WTC11 (cell line): ENCODE measurements around the gene NUP210L.

Experiments used
- CREB1 ChIP-seq: sonication (generic); formaldehyde crosslinking; IDR thresholded peaks from 2 replicates; pipeline ENCODE4 v1.8.0; 2023; ENCODE audit warnings: mild to moderate bottlenecking, missing genetic modification reagents
- JUN ChIP-seq: sonication (generic); formaldehyde crosslinking; IDR thresholded peaks from 2 replicates; pipeline ENCODE4 v1.8.0; 2023; ENCODE audit warnings: mild to moderate bottlenecking, missing genetic modification reagents
- SP1 ChIP-seq: sonication (generic); formaldehyde crosslinking; conservative IDR thresholded peaks from 2 replicates; pipeline ENCODE4 v1.8.1; 2022; ENCODE audit warnings: missing genetic modification reagents
- TEAD1 ChIP-seq: sonication (generic); formaldehyde crosslinking; IDR thresholded peaks from 2 replicates; pipeline ENCODE4 v1.8.0; 2022; ENCODE audit warnings: mild to moderate bottlenecking, missing genetic modification reagents
- ZBTB21 ChIP-seq: sonication (generic); formaldehyde crosslinking; IDR thresholded peaks from 2 replicates; pipeline ENCODE4 v1.8.1; 2023; ENCODE audit warnings: mild to moderate bottlenecking, missing genetic modification reagents, borderline replicate concordance
- TF ChIP-seq, protein P1 (sequence below): sonication (generic); formaldehyde crosslinking; IDR thresholded peaks from 2 replicates; pipeline ENCODE4 v1.8.1; 2022; ENCODE audit warnings: low read depth, missing genetic modification reagents, borderline replicate concordance
- TF ChIP-seq, protein P2 (sequence below): sonication (generic); formaldehyde crosslinking; IDR thresholded peaks from 2 replicates; pipeline ENCODE4 v1.8.1; 2023; ENCODE audit warnings: mild to moderate bottlenecking, missing genetic modification reagents, moderate library complexity
- TF ChIP-seq, protein P3 (sequence below): fragments of 200-600 bp; IDR thresholded peaks from 2 replicates; pipeline ENCODE4 v1.8.0; 2022; ENCODE audit warnings: antibody characterized with exemption
- TF ChIP-seq, protein P4 (sequence below): sonication (generic); formaldehyde crosslinking; conservative IDR thresholded peaks from 2 replicates; pipeline ENCODE4 v1.8.1; 2022; ENCODE audit warnings: mild to moderate bottlenecking, missing genetic modification reagents
- TF ChIP-seq, protein P5 (sequence below): sonication (generic); formaldehyde crosslinking; IDR thresholded peaks from 2 replicates; pipeline ENCODE4 v1.8.0; 2022; ENCODE audit warnings: mild to moderate bottlenecking, missing genetic modification reagents
- TF ChIP-seq, protein P6 (sequence below): sonication (generic); formaldehyde crosslinking; IDR thresholded peaks from 2 replicates; pipeline ENCODE4 v1.8.1; 2022; ENCODE audit warnings: missing genetic modification reagents, borderline replicate concordance
- TF ChIP-seq, protein P7 (sequence below): fragments of 250-450 bp; sonication (Bioruptor Pico); IDR thresholded peaks from 2 replicates; pipeline ENCODE4 v2.1.2; 2022; ENCODE audit warnings: mild to moderate bottlenecking, moderate library complexity
- TF ChIP-seq, protein P8 (sequence below): sonication (generic); formaldehyde crosslinking; IDR thresholded peaks from 2 replicates; pipeline ENCODE4 v1.8.0; 2022; ENCODE audit warnings: mild to moderate bottlenecking, missing genetic modification reagents
- TF ChIP-seq, protein P9 (sequence below): sonication (generic); formaldehyde crosslinking; IDR thresholded peaks from 2 replicates; pipeline ENCODE4 v1.8.1; 2023; ENCODE audit warnings: mild to moderate bottlenecking, missing genetic modification reagents, moderate library complexity

DNA sequence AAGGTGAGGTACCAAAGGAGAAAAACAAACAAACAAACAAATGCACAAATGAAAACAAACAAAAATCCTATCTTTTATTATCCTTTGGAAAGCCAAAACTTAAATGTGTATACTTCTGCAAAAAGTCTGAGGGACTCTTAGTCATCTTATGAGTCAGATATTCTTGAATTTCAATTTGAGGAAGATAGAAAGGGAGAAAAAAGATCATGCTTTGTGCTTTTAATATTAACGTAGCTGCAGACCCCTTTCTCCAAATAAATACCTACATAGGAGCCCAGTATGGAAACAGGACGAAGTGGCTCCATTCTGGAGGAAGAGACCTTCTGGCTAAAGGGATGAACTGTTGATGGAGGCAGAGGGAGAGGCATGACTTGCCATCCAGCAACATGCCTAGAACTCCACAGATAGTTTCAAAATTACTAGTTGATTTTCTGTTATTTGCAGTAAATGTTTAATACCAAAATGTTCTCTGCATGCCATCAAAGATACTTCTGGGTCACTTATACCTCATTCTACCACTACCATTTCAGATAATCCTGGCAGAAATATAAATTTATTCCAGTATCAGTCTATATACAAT, 25.4 kb downstream of the NUP210L start:
- TF ChIP-seq, protein P1, sequence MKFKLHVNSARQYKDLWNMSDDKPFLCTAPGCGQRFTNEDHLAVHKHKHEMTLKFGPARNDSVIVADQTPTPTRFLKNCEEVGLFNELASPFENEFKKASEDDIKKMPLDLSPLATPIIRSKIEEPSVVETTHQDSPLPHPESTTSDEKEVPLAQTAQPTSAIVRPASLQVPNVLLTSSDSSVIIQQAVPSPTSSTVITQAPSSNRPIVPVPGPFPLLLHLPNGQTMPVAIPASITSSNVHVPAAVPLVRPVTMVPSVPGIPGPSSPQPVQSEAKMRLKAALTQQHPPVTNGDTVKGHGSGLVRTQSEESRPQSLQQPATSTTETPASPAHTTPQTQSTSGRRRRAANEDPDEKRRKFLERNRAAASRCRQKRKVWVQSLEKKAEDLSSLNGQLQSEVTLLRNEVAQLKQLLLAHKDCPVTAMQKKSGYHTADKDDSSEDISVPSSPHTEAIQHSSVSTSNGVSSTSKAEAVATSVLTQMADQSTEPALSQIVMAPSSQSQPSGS (CRISPR knock-in tag), result no peak
- TF ChIP-seq, protein P2, sequence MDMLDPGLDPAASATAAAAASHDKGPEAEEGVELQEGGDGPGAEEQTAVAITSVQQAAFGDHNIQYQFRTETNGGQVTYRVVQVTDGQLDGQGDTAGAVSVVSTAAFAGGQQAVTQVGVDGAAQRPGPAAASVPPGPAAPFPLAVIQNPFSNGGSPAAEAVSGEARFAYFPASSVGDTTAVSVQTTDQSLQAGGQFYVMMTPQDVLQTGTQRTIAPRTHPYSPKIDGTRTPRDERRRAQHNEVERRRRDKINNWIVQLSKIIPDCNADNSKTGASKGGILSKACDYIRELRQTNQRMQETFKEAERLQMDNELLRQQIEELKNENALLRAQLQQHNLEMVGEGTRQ (CRISPR knock-in tag), result no peak
- TF ChIP-seq, protein P3, sequence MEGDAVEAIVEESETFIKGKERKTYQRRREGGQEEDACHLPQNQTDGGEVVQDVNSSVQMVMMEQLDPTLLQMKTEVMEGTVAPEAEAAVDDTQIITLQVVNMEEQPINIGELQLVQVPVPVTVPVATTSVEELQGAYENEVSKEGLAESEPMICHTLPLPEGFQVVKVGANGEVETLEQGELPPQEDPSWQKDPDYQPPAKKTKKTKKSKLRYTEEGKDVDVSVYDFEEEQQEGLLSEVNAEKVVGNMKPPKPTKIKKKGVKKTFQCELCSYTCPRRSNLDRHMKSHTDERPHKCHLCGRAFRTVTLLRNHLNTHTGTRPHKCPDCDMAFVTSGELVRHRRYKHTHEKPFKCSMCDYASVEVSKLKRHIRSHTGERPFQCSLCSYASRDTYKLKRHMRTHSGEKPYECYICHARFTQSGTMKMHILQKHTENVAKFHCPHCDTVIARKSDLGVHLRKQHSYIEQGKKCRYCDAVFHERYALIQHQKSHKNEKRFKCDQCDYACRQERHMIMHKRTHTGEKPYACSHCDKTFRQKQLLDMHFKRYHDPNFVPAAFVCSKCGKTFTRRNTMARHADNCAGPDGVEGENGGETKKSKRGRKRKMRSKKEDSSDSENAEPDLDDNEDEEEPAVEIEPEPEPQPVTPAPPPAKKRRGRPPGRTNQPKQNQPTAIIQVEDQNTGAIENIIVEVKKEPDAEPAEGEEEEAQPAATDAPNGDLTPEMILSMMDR, result no peak
- TF ChIP-seq, protein P4, sequence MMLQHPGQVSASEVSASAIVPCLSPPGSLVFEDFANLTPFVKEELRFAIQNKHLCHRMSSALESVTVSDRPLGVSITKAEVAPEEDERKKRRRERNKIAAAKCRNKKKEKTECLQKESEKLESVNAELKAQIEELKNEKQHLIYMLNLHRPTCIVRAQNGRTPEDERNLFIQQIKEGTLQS (CRISPR knock-in tag), result no peak
- TF ChIP-seq ZBTB21 (CRISPR knock-in tag), result no peak
- TF ChIP-seq, protein P5, sequence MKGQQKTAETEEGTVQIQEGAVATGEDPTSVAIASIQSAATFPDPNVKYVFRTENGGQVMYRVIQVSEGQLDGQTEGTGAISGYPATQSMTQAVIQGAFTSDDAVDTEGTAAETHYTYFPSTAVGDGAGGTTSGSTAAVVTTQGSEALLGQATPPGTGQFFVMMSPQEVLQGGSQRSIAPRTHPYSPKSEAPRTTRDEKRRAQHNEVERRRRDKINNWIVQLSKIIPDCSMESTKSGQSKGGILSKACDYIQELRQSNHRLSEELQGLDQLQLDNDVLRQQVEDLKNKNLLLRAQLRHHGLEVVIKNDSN (CRISPR knock-in tag), result no peak
- TF ChIP-seq SP1 (CRISPR knock-in tag), result no peak
- no peak for TF ChIP-seq CREB1 (CRISPR knock-in tag)
- TF ChIP-seq, protein P6, sequence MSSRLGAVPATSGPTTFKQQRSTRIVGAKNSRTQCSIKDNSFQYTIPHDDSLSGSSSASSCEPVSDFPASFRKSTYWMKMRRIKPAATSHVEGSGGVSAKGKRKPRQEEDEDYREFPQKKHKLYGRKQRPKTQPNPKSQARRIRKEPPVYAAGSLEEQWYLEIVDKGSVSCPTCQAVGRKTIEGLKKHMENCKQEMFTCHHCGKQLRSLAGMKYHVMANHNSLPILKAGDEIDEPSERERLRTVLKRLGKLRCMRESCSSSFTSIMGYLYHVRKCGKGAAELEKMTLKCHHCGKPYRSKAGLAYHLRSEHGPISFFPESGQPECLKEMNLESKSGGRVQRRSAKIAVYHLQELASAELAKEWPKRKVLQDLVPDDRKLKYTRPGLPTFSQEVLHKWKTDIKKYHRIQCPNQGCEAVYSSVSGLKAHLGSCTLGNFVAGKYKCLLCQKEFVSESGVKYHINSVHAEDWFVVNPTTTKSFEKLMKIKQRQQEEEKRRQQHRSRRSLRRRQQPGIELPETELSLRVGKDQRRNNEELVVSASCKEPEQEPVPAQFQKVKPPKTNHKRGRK, result no peak
- no peak for TF ChIP-seq JUN (CRISPR knock-in tag)
- TF ChIP-seq, protein P7, sequence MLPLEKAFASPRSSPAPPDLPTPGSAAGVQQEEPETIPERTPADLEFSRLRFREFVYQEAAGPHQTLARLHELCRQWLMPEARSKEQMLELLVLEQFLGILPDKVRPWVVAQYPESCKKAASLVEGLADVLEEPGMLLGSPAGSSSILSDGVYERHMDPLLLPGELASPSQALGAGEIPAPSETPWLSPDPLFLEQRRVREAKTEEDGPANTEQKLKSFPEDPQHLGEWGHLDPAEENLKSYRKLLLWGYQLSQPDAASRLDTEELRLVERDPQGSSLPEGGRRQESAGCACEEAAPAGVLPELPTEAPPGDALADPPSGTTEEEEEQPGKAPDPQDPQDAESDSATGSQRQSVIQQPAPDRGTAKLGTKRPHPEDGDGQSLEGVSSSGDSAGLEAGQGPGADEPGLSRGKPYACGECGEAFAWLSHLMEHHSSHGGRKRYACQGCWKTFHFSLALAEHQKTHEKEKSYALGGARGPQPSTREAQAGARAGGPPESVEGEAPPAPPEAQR (CRISPR knock-in tag), result no peak
- TF ChIP-seq, protein P8, sequence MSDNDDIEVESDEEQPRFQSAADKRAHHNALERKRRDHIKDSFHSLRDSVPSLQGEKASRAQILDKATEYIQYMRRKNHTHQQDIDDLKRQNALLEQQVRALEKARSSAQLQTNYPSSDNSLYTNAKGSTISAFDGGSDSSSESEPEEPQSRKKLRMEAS (CRISPR knock-in tag), result no peak
- TF ChIP-seq, protein P9, sequence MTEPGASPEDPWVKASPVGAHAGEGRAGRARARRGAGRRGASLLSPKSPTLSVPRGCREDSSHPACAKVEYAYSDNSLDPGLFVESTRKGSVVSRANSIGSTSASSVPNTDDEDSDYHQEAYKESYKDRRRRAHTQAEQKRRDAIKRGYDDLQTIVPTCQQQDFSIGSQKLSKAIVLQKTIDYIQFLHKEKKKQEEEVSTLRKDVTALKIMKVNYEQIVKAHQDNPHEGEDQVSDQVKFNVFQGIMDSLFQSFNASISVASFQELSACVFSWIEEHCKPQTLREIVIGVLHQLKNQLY (CRISPR knock-in tag), result no peak
- no peak for TF ChIP-seq TEAD1 (CRISPR knock-in tag)
